Astrocyte of the spinal cord (primary cell): ENCODE measurements around the gene ABTB1.

ENCODE experiments used
- DNase-seq: peaks from one replicate; pipeline ENCODE4 v3.0.0; 2011; ENCODE audit warnings: low read depth, low spot score
- H3K4me3 ChIP-seq: 2 replicates; pipeline ENCODE4 v1.5.1; 2011; ENCODE audit warnings: low read depth, mild to moderate bottlenecking, low read length, moderate library complexity
- in situ Hi-C: cut with HindIII; loops from 2 replicates; pipeline ENCODE4 v1.10.0; 2017; ENCODE audit warnings: low sequenced_read_pairs
- TF ChIP-seq, protein P1 (sequence below): IDR thresholded peaks from 2 replicates; pipeline ENCODE4 v1.5.1; 2012; ENCODE audit warnings: low read depth, mild to moderate bottlenecking, low read length, inconsistent platforms

ABTB1 gene

DNA sequence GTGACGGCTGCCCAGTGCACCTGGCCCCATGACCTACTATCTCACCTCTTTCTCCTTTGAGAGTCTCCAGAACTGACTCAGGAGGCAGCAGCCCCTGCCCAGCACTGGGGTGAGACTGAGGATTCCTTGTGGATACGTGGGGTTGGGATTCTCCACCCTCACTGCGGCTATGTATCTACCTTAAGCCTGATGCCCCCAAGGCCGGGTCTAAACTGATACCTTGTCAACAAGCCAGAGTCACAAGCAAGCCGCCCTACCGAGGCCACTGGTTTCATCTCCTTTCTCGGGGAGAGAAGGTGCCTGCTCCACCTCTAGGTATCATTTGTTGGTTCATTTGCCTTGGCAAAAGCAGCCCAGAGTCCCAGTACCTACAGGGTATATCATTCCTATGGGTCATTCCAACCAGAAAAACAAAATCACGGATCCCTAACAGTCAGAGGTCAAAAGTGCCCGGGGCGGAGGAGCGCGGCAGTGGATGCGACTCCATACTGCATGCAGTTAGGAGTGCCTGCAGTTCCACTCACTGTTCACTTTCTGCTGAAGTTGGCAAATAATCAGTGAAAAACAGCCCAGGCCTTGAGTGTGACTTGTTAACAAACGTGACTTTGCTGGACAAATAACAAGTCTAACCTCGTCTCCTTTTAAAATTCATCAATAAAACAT, 47.5 kb downstream of the ABTB1 start:
- H3K4me3 ChIP-seq = no peak overlapping the region
- TF ChIP-seq, protein P1, sequence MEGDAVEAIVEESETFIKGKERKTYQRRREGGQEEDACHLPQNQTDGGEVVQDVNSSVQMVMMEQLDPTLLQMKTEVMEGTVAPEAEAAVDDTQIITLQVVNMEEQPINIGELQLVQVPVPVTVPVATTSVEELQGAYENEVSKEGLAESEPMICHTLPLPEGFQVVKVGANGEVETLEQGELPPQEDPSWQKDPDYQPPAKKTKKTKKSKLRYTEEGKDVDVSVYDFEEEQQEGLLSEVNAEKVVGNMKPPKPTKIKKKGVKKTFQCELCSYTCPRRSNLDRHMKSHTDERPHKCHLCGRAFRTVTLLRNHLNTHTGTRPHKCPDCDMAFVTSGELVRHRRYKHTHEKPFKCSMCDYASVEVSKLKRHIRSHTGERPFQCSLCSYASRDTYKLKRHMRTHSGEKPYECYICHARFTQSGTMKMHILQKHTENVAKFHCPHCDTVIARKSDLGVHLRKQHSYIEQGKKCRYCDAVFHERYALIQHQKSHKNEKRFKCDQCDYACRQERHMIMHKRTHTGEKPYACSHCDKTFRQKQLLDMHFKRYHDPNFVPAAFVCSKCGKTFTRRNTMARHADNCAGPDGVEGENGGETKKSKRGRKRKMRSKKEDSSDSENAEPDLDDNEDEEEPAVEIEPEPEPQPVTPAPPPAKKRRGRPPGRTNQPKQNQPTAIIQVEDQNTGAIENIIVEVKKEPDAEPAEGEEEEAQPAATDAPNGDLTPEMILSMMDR = no peak
- in situ Hi-C loops = no loop called here
- DNase-seq = no peak

DNA sequence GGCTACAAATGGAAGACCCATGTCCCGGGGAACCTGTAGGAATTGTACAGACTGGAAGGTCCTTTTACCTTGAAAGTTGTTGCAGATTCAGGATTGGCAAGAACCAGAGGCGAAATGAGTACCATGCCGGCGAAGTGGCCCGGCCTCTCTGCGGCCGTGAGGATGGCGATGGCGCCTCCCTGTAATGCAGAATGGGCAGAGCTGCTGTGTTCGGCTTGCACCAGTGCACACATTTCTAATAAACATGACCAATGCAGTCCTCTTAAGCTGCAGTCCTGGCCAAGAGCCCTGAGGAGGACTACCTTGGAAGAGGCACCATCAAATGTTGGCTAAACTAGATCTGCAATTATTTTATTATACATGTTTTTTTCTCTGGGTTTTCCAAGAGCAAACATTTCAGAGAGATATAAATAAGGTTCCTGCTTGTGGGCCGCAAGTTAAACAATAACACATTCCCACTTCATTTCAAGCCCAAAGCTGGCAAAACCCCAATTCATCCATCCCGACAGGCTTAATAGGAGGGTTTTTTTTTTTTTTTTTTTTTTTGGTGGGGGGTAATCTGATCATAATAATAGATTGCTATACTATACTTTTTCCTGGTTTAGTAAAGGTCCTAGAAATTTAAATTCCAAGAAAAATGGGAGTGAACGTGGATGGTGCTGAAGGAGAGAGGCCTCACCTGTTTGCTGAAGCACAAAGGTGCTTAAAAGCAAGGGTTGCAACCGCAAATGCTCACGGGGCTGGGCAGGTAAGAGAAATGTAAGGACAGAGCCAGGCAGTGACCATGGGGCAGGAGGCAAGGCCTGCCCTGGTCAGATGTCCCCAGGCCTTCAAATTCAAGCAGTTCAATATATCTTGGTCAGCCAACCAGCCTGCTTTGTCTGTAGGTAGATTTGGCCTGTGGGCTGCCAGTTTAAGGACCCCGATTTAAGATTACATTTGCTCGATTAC, 48.5 kb downstream of the ABTB1 start:
- no peak overlapping the region for H3K4me3 ChIP-seq
- no peak for DNase-seq
- in situ Hi-C loops = no loop called here
- TF ChIP-seq, protein P1 = no peak

DNA sequence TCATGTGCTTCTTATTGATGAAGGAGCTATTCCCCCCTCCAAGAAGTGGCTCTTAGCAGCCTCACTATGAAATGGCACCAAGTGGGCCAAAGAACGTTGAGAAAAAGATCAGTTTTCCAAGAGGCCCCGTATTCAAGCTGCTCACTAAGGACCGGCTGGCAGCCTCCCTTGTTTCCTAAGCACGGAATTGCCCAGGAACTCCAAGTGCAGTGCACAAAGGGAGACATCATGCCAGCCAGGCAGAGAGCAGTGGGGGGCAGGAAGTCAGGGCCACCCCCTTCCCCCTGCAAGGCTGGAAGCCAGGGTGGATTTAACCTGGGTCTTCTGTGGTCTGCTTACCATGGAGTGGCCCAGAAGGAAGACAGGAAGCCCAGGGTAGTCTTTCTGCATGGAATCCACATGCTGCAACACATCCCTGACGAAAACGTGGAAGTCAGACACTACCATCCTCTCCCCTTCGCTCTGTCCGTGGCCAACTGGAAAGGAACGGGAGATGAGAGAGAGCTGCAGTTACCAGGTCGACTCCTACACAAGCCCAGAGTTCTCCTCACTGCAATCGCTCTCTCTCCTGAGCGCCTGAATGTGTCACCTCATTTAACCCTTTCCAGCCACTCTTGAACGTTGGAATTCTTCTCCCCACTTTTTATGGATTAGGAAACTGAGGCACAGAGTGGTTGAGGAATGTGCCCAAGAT, 49.5 kb downstream of the ABTB1 start:
- DNase-seq = no peak
- in situ Hi-C loops = no loop called here
- H3K4me3 ChIP-seq = no peak overlapping the region
- TF ChIP-seq, protein P1 = no peak

DNA sequence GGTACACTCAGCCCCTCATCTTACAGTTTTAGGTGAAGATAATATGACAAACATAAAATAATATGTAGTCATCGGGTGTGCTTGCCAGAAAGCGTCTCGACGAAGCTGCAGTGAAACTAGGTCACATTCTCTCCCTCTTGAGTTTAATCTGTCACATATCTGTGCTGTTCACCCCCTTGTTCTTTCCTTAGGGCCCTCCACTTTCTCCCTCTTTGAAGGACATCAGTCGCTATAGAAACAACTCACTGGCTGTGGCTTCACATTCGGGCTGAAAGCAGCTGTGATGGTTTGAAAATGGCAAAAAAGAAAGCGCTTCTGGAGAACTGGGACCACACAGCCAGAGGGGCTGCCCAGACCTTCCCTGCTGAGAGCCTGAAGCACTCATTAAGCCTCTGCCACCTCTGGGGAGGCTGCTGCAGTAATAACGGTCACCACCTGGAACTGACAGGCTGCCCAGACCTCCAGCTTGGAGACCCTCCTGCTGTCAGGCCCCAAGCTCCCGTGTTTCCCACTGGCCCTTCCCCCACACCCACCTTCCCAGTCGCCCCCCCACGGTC, 50.3 kb downstream of the ABTB1 start:
- H3K4me3 ChIP-seq = no peak overlapping the region
- in situ Hi-C loops = no loop called here
- TF ChIP-seq, protein P1 = no peak
- DNase-seq = peak; percentile 25

DNA sequence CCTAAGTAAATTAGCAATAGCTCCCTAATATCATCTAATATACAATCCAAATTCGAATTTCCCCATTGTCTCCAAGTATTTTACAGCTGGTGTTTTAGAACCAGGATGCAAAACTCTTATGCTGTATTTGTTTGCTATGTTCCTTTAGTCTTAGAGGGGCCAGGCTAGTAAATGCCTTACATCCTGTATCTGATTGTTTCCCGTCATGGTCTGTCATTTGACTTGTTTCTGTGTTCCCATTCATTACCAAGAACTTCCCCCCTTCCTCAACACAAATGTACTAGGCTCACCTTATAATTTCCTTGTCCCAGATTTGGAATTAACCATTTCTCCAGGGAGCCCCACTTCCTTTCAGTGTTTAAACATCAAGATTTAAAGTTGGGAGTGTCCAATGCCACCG, 54.1 kb downstream of the ABTB1 start:
- TF ChIP-seq, protein P1 = no peak
- no peak overlapping the region for H3K4me3 ChIP-seq
- in situ Hi-C loops = no loop called here

DNA sequence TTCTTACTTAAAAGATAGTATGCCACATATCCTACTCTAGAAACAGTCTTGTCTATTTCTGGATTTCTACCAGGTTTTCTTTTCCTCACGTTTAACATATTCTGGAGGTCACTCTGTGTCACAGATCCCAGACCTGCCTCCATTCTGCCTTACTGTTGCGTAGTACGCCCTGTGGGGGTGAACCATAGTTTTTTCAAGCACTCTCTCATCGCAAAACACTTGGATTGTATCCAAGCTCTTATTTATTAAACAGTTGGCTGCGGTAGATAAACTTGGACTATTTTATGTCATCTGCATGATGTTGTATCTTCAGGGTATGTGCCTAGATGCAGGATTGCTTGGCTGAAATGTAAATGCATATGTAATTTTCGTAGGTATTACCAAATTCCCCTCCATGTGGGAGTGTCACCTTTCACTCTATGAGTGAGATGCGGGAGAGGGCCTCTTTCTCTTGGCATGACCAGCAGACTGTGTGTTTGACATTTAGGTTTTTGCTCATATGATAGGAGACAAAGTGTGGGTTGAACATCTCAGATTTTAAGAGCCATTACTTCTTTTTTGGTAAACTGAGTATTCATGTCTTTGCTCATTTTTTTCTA, 55.8 kb downstream of the ABTB1 start:
- TF ChIP-seq, protein P1 = no peak
- DNase-seq = no peak
- no peak overlapping the region for H3K4me3 ChIP-seq
- in situ Hi-C loops = no loop called here

More for the DNA sequence above, 54.1 kb downstream of the ABTB1 start:
- DNase-seq = no peak
